Kidney capillary endothelial cell (primary cell): ENCODE results near the gene SSBP4.
A peak's percentile ranks its signal among the peaks of the same experiment; 100 is the strongest.

Experiments used
- DNase-seq: peaks from one replicate; pipeline ENCODE4 v3.0.0-alpha.2; 2018; ENCODE audit warnings: low spot score

Gene SSBP4

DNA sequence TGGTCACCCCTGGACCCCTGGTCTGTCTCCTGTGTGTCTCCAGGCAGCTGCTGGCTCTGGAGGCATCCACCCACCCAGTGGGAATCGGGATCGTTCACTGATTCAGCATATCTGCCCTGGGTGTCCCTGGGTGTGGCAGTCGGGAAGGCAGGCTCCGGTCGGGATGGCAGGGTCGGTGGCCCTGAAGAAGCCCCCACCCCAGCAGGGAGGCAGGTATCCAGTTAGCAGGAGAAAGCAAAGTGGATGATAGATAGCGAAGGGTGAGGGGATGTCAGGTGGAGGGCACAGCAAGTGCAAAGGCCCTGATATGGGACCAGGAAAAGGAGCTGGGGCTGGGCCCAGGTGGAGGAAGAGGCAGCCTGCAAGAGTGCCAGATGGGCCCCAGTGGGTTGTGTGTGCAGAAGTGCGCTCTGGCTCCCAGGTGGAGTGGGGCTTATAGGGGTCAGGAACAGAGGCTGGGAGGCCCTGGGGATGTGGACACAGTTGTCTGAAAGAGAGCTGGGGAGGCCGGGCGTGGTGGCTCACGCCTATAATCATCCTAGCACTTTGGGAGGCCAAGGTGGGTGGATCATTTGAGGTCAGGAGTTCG, 2.3 kb downstream of the SSBP4 start:
- DNase-seq = no peak

DNA sequence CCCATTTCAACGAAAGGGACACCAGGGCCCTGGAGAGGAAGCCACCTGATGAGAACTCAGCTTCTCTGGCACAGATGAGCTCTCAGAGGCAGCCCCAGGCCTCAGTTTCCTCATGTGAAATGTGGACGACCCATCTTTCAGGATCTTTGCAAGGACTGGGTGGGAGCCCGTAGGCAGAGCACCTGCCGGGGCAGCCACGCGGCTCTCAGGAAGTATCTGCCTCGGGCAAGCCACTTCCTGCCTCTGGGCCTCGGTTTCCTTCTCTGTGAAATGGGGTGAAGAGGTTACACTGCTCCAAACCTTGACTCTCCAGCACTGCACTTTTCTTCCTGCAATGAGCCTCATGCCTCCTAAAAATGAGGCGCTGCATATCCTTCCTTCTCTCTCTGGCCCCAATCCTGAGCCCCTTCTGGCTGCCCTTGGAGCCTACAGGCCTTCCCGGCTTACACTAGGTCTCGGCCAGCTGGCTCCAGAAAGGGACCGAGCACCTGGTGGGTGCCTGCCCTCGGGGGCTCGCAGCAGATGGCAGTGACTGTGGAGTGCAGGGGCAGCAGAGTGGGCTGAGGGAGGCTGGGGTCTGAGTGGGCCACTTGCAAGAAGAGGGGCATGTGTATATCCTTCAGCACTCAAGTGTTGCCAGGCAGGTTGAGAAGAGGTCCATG, 3.5 kb downstream of the SSBP4 start:
- DNase-seq = no peak

DNA sequence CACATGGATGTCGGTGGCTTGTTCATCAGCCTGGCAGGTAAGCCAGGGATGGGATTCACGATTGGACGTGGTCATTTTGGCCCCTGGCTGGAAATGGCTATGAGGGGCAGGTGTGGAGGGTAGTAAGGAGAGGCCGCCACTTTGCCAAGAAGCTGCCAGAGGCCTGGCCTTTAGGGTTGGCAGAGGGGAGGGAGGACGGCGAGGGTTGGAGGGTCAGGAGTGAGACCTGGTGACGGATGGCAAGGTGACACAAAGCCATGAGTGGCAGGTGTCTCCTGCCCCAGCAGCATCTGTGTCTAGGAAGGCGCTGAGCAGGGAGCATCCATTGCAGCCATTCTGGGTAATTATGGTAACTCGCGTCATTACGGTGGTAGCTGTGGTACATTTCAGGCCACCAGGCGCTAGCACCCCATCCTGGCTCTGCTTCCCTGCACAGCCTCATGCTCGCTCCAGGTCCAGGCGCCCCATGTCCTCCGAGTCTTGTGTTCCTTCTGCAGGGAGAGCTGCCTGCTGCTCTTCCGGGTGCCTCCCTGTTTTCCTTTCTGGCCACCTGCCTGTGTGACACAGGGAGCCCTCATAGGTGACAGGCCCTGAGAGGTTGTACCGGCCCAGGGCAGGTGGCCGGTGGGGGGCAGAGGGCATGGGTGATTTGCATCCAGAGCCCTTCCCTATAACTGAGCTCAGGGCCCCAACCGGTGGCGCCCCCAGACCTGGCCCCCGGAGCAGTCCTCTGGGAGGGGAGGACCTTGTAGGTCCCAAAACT, 4.2 kb downstream of the SSBP4 start:
- DNase-seq = no peak

DNA sequence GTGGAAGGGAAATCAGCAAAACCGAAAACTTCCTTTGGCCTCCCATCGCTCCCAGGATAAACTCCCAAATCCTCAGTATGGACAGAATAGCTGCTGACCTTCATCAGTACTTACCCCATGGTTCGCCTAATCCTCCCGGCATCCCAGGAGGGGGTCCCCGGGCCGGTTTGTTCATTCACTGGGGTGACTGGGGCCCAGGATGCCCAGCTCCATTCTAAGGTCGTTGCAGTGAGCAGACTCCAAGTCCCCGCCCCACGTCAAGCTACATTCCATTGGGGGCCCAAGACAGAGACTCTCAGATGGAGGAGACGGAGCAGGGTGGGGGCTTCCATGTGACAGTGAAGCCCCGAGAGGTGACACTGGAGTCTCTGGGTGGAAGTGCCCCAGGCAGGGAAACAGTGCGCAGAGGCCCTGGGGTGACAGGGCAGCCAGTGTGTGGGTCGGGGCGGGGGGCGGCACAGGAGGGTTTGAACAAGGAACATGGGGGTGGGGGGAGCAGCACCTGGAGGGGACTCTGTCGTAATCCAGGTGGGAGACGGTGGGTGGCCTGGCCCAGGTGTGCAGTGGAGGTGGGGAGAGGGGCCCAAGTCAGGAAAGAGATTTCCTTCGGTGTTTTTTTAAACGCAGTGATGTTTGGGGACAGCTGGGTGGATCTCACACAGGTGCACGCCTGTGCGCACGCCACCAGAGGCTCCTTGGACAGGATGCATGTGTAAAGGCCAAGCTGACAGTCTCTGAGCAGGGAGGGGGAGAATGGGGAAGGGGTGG, 5.1 kb downstream of the SSBP4 start:
- DNase-seq = no peak

DNA sequence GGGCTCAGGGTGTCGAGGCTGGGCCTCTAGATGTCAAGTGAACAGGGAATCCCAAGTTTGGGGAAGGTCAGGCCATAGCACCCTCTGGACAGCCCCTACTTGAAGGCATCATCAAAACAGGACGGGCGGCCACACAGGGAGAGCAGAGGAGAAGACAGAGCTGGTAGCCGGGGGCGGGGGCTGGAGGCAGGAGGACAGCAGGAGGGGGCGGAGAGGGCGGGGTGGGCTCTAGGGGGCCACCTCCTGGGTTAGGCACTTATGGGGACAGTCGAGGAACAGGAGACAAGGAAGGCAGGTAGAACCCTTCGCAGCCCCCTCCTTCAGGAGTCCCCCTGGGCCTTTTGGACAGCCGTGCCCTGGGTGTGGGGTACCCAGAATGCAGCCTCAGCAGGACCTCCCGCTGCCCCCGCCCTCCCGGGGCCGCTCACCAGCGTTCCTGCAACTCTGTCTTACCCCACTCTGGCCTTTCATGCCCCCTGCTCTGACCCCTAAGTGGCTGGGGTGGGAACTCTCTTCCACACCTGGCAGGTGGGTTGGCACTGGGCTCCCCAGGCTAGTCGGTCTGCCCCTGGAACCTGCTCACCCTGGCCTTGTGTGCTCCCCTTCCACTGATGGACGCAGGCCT, 5.8 kb downstream of the SSBP4 start:
- DNase-seq = no peak

- no peak for DNase-seq
These were observed 6.6 kb downstream of the SSBP4 start for GRCh38 chr19:18425515-18426415.

DNA sequence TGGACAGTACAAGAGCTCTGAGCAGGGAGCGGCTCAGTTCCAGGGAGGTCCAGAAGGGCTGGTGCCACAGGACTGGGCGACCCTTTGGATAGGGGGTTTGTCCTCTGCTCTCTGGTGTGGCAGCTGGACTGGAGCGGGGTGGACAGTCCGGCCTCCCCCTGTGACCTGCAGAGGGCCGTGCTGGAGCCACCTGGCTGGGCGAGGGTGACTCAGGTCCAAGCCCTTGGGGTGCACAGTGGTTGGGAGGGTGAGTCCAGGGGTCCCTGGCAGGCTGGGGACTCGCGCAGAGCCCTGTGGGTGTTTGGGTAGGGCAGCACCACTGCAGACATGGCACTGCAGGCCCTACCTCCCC, 7.2 kb downstream of the SSBP4 start:
- DNase-seq = no peak

DNA sequence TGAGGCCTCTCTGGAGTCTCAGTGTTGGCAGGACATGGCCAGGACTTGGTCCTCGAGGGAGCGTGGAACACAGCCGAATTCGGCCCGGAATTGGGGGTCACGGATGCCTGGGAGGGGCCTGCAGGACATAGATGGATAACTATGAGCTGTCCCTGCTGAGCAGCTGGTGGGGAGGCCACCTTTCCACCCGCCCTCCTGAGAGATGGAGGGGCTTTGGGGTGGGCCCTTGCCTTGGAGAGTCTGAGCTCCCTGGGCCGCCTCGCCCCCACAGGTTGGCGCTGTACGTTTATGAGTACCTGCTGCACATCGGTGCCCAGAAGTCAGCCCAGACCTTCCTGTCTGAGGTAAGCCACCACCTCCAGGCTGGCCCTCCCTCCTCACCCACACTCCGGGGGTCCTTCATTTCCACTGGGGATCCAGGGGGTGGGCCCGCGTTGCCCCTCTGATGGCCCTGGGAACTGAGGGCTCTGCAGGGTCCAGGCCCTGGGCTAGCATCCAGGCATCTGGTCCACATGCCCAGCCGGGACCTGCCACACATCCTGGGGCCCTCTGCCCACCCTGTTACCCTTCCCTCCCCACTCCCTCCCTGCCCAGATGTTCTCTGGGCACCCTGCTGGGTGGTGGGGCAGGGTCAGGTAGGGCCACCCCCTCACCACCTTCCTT, 8.0 kb downstream of the SSBP4 start:
- DNase-seq = no peak

- DNase-seq = no peak
These were observed 8.5 kb downstream of the SSBP4 start for GRCh38 chr19:18427743-18428113.

DNA sequence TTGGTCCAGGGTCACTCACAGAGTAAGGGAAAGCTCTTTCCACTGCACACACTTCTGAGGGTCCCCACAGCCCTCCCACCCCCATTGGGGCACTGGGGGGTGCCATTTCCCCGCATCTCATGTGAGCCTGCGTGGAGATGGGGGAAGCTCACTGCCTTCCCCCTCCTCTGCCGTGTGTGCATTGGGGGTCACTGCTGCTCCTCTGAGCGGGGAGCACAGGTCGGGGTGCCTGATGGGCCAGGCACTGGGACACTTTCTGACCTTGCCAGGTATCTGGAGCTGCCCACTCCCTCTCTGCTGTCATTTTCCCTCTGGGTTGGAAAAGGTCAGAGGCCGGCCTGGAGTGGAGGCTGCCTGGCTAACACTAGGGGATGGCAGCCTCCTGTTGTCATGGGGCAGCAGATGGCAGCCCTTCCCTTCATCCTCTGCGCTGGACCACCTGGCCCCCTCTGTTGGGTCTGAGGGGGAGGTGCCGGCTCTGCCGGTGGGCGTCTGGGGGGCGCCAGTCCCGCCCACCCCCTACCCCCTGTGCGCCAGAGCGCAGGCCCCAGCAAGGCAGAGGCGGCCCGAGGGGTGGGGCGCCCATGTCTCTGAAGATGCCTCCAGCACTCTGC, 9.1 kb downstream of the SSBP4 start:
- no peak for DNase-seq

- peak; percentile 79 for DNase-seq
These were observed 9.8 kb downstream of the SSBP4 start for GRCh38 chr19:18428787-18429674.

GRCh38 chr19:18429717-18430416, 10.7 kb downstream of the SSBP4 start:
- no peak for DNase-seq

GRCh38 chr19:18430417-18431144, 11.4 kb downstream of the SSBP4 start:
- DNase-seq = no peak

GRCh38 chr19:18431351-18432197, 12.4 kb downstream of the SSBP4 start:
- no peak for DNase-seq

- no peak for DNase-seq
These were observed 13.2 kb downstream of the SSBP4 start for GRCh38 chr19:18432275-18433014.

- DNase-seq = no peak
These were observed 14.0 kb downstream of the SSBP4 start for GRCh38 chr19:18433015-18433691.
